Trophoblast cell (in vitro differentiated cells and primary cell): ENCODE results near the gene C9orf152.

Source experiments
- DNase-seq, 2 donors: peaks; one replicate each; pipeline ENCODE4 v3.0.0-alpha.2; 2016
- H2AFZ ChIP-seq: 2 replicates; pipeline ENCODE4 v1.6.1; 2013; ENCODE audit warnings: low read length, moderate library complexity, mild to moderate bottlenecking; ENCODE audit not compliant: insufficient read depth, poor library complexity
- H2AK5ac ChIP-seq: 2 replicates; pipeline ENCODE4 v1.6.1; 2013; ENCODE audit warnings: mild to moderate bottlenecking, low read length
- H2BK120ac ChIP-seq: 2 replicates; pipeline ENCODE4 v1.6.1; 2013; ENCODE audit warnings: low read length, mild to moderate bottlenecking, moderate library complexity; ENCODE audit not compliant: insufficient read depth, poor library complexity
- H2BK12ac ChIP-seq: 2 replicates; pipeline ENCODE4 v1.6.1; 2013; ENCODE audit warnings: mild to moderate bottlenecking, low read length, moderate library complexity
- H2BK5ac ChIP-seq: 2 replicates; pipeline ENCODE4 v1.6.1; 2013; ENCODE audit warnings: low read length, low read depth, moderate library complexity, mild to moderate bottlenecking; ENCODE audit not compliant: poor library complexity
- H3K14ac ChIP-seq: 2 replicates; pipeline ENCODE4 v1.6.1; 2013; ENCODE audit warnings: mild to moderate bottlenecking, low read length
- H3K18ac ChIP-seq: 2 replicates; pipeline ENCODE4 v1.6.1; 2013; ENCODE audit warnings: mild to moderate bottlenecking, low read length
- H3K23ac ChIP-seq: 2 replicates; pipeline ENCODE4 v1.6.1; 2013; ENCODE audit warnings: low read length
- H3K27ac ChIP-seq: 2 replicates; pipeline ENCODE4 v1.5.1; 2013; ENCODE audit warnings: low read depth, mild to moderate bottlenecking, inconsistent platforms, low read length, moderate library complexity
- H3K27me3 ChIP-seq: 2 replicates; pipeline ENCODE4 v1.6.1; 2013; ENCODE audit warnings: inconsistent platforms, mild to moderate bottlenecking, low read length, moderate library complexity; ENCODE audit not compliant: insufficient read depth
- H3K36me3 ChIP-seq, 2 experiments: 1 replicate in 1 of 2; 2 replicates in 1 of 2; pipeline ENCODE4 v1.6.1; 2013; ENCODE audit warnings: low read length in 2 of 2, mild to moderate bottlenecking in 2 of 2, moderate library complexity in 1 of 2; ENCODE audit not compliant: insufficient read depth in 2 of 2, control insufficient read depth in 1 of 2
- H3K4ac ChIP-seq: 2 replicates; pipeline ENCODE4 v1.6.1; 2013; ENCODE audit warnings: low read depth, mild to moderate bottlenecking, low read length, moderate library complexity
- H3K4me1 ChIP-seq, 2 experiments: 1 replicate in 1 of 2; 2 replicates in 1 of 2; pipeline ENCODE4 v1.6.1; 2013; ENCODE audit warnings: low read length in 2 of 2, mild to moderate bottlenecking in 2 of 2, moderate library complexity in 1 of 2; ENCODE audit not compliant: insufficient read depth in 2 of 2, control insufficient read depth in 1 of 2
- H3K4me2 ChIP-seq: 2 replicates; pipeline ENCODE4 v1.6.1; 2013; ENCODE audit warnings: inconsistent platforms, mild to moderate bottlenecking, low read length, moderate library complexity
- H3K4me3 ChIP-seq: 2 replicates; pipeline ENCODE4 v1.5.1; 2013; ENCODE audit warnings: mild to moderate bottlenecking, low read depth, low read length, inconsistent platforms
- H3K79me1 ChIP-seq: one replicate; pipeline ENCODE4 v1.6.1; 2013; ENCODE audit warnings: low read length
- H3K79me2 ChIP-seq: 2 replicates; pipeline ENCODE4 v1.6.1; 2013; ENCODE audit warnings: low read length, mild to moderate bottlenecking; ENCODE audit not compliant: control insufficient read depth, insufficient read depth, poor library complexity
- H3K9ac ChIP-seq: 2 replicates; pipeline ENCODE4 v1.6.1; 2013; ENCODE audit warnings: mild to moderate bottlenecking, low read length
- H3K9me3 ChIP-seq: 2 replicates; pipeline ENCODE4 v1.6.1; 2013; ENCODE audit warnings: low read depth, mild to moderate bottlenecking, control low read depth, inconsistent platforms, low read length; ENCODE audit not compliant: insufficient read depth
- H4K12ac ChIP-seq: 2 replicates; pipeline ENCODE4 v1.6.1; 2013; ENCODE audit warnings: low read depth, mild to moderate bottlenecking, low read length, moderate library complexity
- H4K8ac ChIP-seq: 2 replicates; pipeline ENCODE4 v1.6.1; 2013; ENCODE audit warnings: low read depth, mild to moderate bottlenecking, low read length, moderate library complexity
- H4K91ac ChIP-seq: one replicate; pipeline ENCODE4 v1.6.1; 2013; ENCODE audit warnings: low read depth, mild to moderate bottlenecking, low read length, moderate library complexity
- WGBS: extraction: QIAGEN DNeasy Blood & Tissue Kit; methylation state at CpG from one replicate; pipeline ENCODE4 v1.1.7; 2013; ENCODE audit warnings: missing lambda C conversion rate; ENCODE audit not compliant: insufficient read length, insufficient coverage; ENCODE audit errors: extremely low coverage; 5-methylcytosine and 5-hydroxymethylcytosine counted together

Gene C9orf152

GRCh38 chr9:110173322-110173642, 34.7 kb downstream of the C9orf152 start:
- Histone ChIP-seq H4K12ac (no peak overlapping the region), H3K4me1 (no peaks in the 10 kb centered on the region), H3K36me3 (peaks cover 2 to 6% of the 10 kb centered on the region in 2 experiments), H3K79me1 (no peaks in the 10 kb centered on the region), H3K4ac (no peak overlapping the region), H2BK5ac (no peak overlapping the region), H3K18ac (no peak overlapping the region), H3K14ac (no peak overlapping the region), H3K4me2 (no peak overlapping the region), H3K4me3 (no peak overlapping the region), H3K23ac (no peak overlapping the region), H2AFZ (no peak overlapping the region), H3K9ac (no peak overlapping the region), H4K91ac (no peak overlapping the region), H2AK5ac (no peak overlapping the region), H3K27ac (no peak overlapping the region), H3K27me3 (no peaks in the 10 kb centered on the region), H3K9me3 (no peaks in the 10 kb centered on the region), H4K8ac (no peak overlapping the region), H2BK12ac (no peak overlapping the region), H3K79me2 (no peaks in the 10 kb centered on the region), H2BK120ac (no peak overlapping the region)
- no peak for DNase-seq
- WGBS, result no CpG with 5 or more reads among the region's 7 CpGs

DNA sequence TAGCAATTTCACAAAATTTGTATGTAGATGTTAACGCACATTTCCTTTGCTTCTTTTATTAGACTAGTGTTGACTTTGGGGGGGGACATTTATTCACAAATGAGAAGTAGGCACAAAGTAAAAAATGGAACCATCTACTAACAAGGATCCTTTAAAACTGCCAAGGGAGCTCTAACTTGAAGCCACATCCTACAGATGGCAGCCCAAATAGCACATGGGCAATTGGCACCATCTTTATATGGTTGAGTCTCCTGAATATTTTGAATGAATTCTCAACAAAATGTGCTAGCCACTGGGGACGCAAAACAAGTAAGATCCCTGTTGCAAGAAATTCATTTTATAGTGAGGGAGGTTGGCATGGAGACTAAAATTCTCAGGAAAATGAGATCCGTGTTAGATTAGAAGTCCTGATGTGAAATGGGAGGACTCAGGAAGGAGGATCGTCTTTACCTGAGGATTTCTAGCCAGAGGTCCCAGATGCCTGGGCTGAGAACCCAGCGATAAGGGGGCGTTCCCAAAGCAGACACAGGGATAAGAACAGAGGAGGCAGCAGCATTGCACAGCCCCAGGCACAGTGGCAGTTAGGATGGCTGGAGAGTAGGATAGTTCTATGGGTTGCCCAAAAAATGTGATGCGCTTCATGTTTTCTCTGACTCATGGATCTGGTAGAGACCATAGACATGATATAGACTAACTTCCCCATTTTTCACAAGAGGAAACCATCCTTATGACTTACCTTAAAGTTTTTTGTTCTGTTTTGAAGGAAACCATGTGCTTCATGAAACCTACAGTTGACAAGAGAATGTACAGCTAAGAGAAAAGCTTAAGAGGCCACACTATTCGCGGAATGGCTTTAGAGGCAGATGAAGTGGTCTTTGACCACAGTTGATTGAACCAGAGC, 37.4 kb downstream of the C9orf152 start:
- no peak overlapping the region for H3K4me2 ChIP-seq
- no peaks in the 10 kb centered on the region for H3K79me2 ChIP-seq
- no peak overlapping the region for H2BK120ac ChIP-seq
- H2AK5ac ChIP-seq, result no peak overlapping the region
- no peak overlapping the region for H3K23ac ChIP-seq
- no peak overlapping the region for H2BK5ac ChIP-seq
- H4K91ac ChIP-seq, result no peak overlapping the region
- no peak overlapping the region for H3K14ac ChIP-seq
- H3K27me3 ChIP-seq, result no peaks in the 10 kb centered on the region
- H3K9ac ChIP-seq, result no peak overlapping the region
- DNase-seq, result no peak
- no peak overlapping the region for H3K27ac ChIP-seq
- no peak overlapping the region for H2AFZ ChIP-seq
- H3K4ac ChIP-seq, result no peak overlapping the region
- no peaks in the 10 kb centered on the region for H3K9me3 ChIP-seq
- H2BK12ac ChIP-seq, result no peak overlapping the region
- no peaks in the 10 kb centered on the region for H3K4me1 ChIP-seq
- H4K8ac ChIP-seq, result no peak overlapping the region
- H3K4me3 ChIP-seq, result no peak overlapping the region
- H4K12ac ChIP-seq, result no peak overlapping the region
- no peaks in the 10 kb centered on the region for H3K79me1 ChIP-seq
- H3K36me3 ChIP-seq, result peaks cover 2 to 6% of the 10 kb centered on the region in 2 experiments
- no peak overlapping the region for H3K18ac ChIP-seq
- WGBS, result no CpG with 5 or more reads among the region's 9 CpGs

- Histone ChIP-seq H4K8ac (no peak overlapping the region), H3K79me1 (no peaks in the 10 kb centered on the region), H3K9me3 (no peaks in the 10 kb centered on the region), H3K4me2 (no peak overlapping the region), H3K36me3 (peaks cover 2 to 6% of the 10 kb centered on the region in 2 experiments), H3K18ac (no peak overlapping the region), H2AFZ (no peak overlapping the region), H3K14ac (no peak overlapping the region), H2BK120ac (no peak overlapping the region), H3K27ac (no peak overlapping the region), H2BK12ac (no peak overlapping the region), H2BK5ac (no peak overlapping the region), H2AK5ac (no peak overlapping the region), H3K4me3 (no peak overlapping the region), H3K27me3 (no peaks in the 10 kb centered on the region), H3K4me1 (no peaks in the 10 kb centered on the region), H3K4ac (no peak overlapping the region), H4K91ac (no peak overlapping the region), H3K9ac (no peak overlapping the region), H3K79me2 (no peaks in the 10 kb centered on the region), H3K23ac (no peak overlapping the region), H4K12ac (no peak overlapping the region)
- no CpG with 5 or more reads among the region's 5 CpGs for WGBS
- DNase-seq, result no peak
These were observed 39.5 kb downstream of the C9orf152 start for GRCh38 chr9:110168486-110168885.

GRCh38 chr9:110161940-110162339, 46.0 kb downstream of the C9orf152 start:
- Histone ChIP-seq H2BK12ac (no peak overlapping the region), H3K14ac (no peak overlapping the region), H2AK5ac (no peak overlapping the region), H3K27me3 (no peaks in the 10 kb centered on the region), H4K12ac (no peak overlapping the region), H3K36me3 (peaks cover 0 to 13% of the 10 kb centered on the region in 2 experiments), H2AFZ (no peak overlapping the region), H3K27ac (no peak overlapping the region), H4K91ac (no peak overlapping the region), H3K79me2 (peaks cover 1% of the 10 kb centered on the region), H3K79me1 (no peaks in the 10 kb centered on the region), H3K4ac (no peak overlapping the region), H3K4me2 (no peak overlapping the region), H3K23ac (no peak overlapping the region), H2BK120ac (no peak overlapping the region), H3K4me1 (peaks cover 0 to 2% of the 10 kb centered on the region in 2 experiments), H4K8ac (no peak overlapping the region), H3K9me3 (no peaks in the 10 kb centered on the region), H3K9ac (no peak overlapping the region), H2BK5ac (no peak overlapping the region), H3K4me3 (no peak overlapping the region), H3K18ac (no peak overlapping the region)
- no peak for DNase-seq
- no CpG with 5 or more reads among the region's 4 CpGs for WGBS
